ENCODE data around the gene PTPRT. TPM values are rescaled to one million over a fixed set of nuclear protein-coding genes. Genes with fewer than 3 reads are reported as not detected.

Gene PTPRT
- total RNA-seq, 2 experiments from 2014 or later: not detected

DNA sequence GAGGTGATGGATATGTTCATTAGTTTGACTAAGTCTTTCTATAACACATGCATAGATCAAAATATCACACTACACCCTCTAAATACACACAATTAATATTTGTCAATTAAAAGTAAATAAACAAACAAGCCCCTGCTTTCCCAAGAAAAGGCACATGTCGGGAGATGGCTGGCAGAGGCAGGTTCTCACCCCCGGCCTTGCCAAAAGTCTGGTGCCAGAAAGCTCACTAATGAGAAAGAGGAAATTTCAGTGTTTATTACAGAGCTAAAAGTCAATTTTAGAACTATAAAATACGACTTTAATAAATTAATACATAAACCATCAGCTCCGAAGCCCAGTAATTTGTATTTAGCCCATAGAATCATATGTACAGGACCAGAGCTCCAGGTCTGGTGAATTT lies 404.7 kb downstream of the PTPRT start:
- peaks cover 4% of the 10 kb centered on the region for H3K9me3 Mint-ChIP-seq
- H3K36me3 Mint-ChIP-seq: no peaks in the 10 kb centered on the region
- H3K4me3 Mint-ChIP-seq: no peak overlapping the region
- no peaks in the 10 kb centered on the region for H3K27me3 Mint-ChIP-seq
- no peak overlapping the region for H3K27ac Mint-ChIP-seq
- no peaks in the 10 kb centered on the region for H3K4me1 Mint-ChIP-seq
- no peak for DNase-seq

DNA sequence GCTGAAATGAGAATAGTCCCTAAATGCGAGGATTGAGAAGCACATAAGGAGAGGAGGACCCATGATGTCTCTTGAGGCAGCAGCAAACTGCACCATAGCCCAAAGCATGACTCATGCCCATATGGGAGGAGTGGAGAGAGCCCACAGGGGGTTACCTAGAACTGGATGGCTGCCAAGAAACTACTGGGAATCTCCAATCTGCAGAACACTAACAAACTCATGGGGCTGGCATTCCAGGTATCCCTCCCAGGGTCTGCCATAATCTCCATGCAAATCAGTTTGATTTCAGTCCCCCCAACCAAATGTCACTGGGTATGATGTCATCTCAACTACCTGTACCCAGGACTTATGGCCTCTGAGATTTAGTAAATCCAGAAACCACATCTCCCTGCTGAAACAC lies 410.5 kb downstream of the PTPRT start:
- Mint-ChIP-seq H3K4me1 (no peaks in the 10 kb centered on the region), H3K27ac (no peak overlapping the region), H3K36me3 (no peaks in the 10 kb centered on the region), H3K9me3 (peaks cover 4% of the 10 kb centered on the region), H3K27me3 (no peaks in the 10 kb centered on the region), H3K4me3 (no peak overlapping the region)
- no peak for DNase-seq

DNA sequence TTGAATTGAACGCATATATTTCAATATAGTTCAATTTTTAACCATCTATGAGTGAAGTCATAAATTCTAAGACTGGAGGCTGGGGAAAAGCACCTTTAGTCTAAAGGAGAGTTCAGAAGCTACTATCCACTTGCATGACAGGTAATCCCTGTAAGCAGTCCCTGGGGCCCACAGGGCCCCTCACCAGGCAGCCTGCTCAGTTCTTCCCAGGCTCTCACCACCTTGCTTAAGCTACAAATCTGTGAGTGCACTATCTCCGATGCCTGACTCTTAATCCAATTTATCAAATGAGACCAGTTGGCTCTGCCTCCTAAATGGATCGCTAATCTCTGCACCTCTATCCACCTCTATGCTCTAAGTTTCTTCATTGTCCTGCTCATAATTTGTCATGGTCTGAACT lies 413.8 kb downstream of the PTPRT start:
- Mint-ChIP-seq H3K4me1 (no peaks in the 10 kb centered on the region), H3K4me3 (no peak overlapping the region), H3K27ac (no peak overlapping the region), H3K9me3 (no peaks in the 10 kb centered on the region), H3K36me3 (no peaks in the 10 kb centered on the region), H3K27me3 (no peaks in the 10 kb centered on the region)
- no peak for DNase-seq

DNA sequence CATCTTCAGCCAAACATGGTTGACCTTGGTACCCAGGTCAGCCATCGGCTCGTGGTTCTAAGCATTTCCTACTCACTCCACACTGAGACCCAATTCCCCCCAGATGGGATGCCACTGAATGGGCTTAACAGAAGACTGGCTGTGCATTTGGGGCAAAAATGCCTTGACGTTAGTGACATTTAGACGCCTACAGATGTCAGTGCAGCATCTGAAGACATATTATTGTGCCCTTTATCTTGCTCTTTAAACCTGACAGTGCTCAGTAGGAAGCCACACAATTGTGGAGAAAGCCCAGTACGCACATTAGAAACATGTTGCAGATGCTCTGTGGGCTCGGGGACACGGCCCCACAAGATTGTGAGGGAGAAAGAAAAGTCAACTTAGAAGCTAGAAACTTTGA lies 414.7 kb downstream of the PTPRT start:
- H3K27ac Mint-ChIP-seq: no peak overlapping the region
- H3K4me3 Mint-ChIP-seq: no peak overlapping the region
- no peaks in the 10 kb centered on the region for H3K4me1 Mint-ChIP-seq
- H3K27me3 Mint-ChIP-seq: no peaks in the 10 kb centered on the region
- no peaks in the 10 kb centered on the region for H3K9me3 Mint-ChIP-seq
- no peaks in the 10 kb centered on the region for H3K36me3 Mint-ChIP-seq
- no peak for DNase-seq

DNA sequence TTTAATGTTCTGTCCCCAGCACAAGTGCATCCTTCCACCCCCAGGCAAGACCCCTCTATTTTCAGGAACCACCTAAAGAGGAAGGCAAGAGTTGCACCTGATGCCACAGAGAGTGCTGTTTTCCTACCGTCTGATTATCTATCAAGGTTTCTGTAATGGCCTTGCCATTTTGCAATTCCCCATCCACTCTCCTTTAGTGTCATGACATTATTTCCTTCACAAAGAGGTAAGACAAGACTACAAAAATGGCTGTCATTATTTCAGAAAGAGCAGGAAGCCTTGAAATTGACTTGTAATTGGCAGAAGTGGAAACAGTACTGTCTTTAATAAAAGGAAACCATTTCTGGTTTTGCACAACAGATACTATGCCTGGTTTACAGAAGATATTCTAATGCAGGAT lies 426.7 kb downstream of the PTPRT start:
- no peak overlapping the region for H3K27ac Mint-ChIP-seq
- H3K36me3 Mint-ChIP-seq: no peaks in the 10 kb centered on the region
- no peak for DNase-seq
- no peak overlapping the region for H3K4me3 Mint-ChIP-seq
- H3K9me3 Mint-ChIP-seq: no peaks in the 10 kb centered on the region
- no peaks in the 10 kb centered on the region for H3K27me3 Mint-ChIP-seq
- no peaks in the 10 kb centered on the region for H3K4me1 Mint-ChIP-seq

DNA sequence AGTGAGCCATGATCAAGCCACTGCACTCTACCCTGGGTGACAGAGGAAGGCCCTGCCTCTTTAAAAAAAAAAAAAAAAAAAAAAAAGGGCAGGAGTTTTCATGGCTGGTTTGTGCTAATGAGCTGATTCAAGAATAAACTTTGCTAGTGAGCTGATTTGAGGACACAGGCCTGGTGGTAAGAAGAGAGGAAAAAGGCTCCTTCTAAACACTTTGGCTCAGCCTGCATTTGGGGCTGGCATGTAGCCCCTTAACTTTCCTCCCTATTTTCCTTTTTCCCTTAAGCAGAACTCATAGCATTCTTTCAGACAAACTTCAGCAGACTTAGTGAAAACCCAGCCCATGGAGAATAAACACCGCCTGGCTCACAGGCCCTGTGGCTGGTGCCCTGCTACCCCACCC lies 432.7 kb downstream of the PTPRT start:
- Mint-ChIP-seq H3K27me3 (no peaks in the 10 kb centered on the region), H3K36me3 (no peaks in the 10 kb centered on the region), H3K27ac (no peak overlapping the region), H3K4me3 (no peak overlapping the region), H3K9me3 (no peaks in the 10 kb centered on the region), H3K4me1 (no peaks in the 10 kb centered on the region)
- DNase-seq: no peak

DNA sequence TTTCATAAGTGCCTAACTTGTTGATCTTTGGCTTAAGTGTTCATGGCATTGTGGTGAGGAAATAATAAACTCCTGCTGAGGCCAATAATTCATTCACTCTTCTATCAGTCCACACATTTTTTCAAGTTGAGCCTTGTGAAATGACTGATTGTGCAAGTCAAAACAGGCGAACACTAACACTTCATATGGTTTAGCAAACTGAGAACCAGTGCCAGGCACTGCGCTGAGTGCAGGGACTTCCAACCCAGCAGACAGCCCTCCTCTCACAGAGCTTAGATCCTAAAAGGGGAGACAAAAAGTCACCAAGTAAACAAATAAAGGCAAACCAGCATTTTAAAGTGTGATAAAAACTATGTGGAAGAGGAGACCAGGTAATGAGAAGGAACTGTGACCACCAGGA lies 435.0 kb downstream of the PTPRT start:
- Mint-ChIP-seq H3K27me3 (no peaks in the 10 kb centered on the region), H3K36me3 (no peaks in the 10 kb centered on the region), H3K9me3 (no peaks in the 10 kb centered on the region), H3K27ac (no peak overlapping the region), H3K4me1 (no peaks in the 10 kb centered on the region), H3K4me3 (no peak overlapping the region)
- DNase-seq: no peak

DNA sequence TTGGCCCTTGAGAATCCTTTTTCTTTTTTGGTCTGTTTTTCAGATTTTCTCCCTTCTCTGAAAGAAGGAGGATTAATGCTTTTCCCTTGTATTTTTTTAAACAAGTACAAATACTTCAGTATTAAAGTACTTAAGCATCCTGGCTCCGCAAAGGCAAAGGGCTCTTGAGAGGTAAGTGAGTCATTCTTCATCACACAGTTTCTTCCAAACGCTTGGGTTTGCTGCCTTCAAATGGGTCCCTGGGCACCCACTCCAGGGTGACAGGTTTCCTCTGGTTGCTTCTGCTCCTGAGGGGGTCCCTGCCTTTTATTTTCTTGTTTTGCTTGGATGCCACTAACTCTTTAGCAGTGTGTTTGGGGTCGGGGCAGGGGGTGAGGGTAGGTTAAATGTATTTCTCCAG lies 437.1 kb downstream of the PTPRT start:
- Mint-ChIP-seq H3K36me3 (no peaks in the 10 kb centered on the region), H3K4me3 (no peak overlapping the region), H3K4me1 (no peaks in the 10 kb centered on the region), H3K9me3 (no peaks in the 10 kb centered on the region), H3K27me3 (no peaks in the 10 kb centered on the region), H3K27ac (no peak overlapping the region)
- no peak for DNase-seq

DNA sequence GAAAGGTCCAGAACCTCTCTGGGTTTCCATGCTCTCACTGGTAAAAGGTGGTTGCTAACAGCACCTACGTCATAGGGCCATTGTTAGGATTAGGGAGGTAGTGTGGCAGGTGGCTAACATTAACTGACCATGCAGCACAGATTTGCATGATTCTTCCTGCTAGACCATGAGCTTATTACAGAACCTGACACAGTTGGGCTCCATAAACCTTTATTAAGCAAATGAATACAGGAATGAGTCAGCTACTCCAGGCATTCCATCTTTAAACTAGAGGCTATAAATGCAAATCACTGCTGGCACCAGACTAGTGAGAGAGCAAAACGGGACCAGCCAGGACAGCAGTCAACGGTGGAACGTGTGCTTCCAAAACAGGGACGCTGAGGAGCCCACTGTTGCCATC lies 440.1 kb downstream of the PTPRT start:
- H3K4me3 Mint-ChIP-seq: no peak overlapping the region
- H3K27ac Mint-ChIP-seq: no peak overlapping the region
- no peaks in the 10 kb centered on the region for H3K27me3 Mint-ChIP-seq
- no peaks in the 10 kb centered on the region for H3K4me1 Mint-ChIP-seq
- H3K9me3 Mint-ChIP-seq: no peaks in the 10 kb centered on the region
- DNase-seq: no peak
- no peaks in the 10 kb centered on the region for H3K36me3 Mint-ChIP-seq

DNA sequence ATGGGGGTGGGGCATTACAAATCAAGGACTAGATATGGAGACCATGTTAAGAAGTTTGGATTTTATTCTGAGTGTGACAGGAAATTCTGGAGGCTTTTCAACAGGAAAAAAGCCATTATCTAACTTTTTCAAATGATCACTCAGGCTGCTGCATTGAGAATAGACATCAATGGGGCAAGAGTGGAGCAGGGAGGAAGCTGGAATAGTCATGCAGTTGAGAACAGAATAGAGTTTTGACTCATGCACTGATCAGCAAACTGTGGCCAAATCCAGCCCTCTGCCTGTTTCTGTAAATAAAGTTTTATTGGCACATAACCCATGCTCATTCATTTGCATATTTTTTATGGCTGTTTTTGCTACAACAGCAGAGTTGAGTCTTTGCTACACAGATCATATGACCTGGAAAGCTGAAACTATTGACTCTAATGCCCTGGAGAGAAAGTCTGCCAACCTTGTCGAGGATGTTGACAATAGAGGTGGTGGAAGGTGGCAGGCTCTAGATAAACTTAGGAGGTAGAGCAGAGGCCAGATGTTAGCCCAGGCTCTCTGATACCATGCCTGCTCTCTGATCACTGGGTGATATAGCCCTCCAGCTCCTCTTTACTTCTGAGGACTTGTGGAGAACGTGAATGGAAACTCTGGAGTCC lies 441.8 kb downstream of the PTPRT start:
- Mint-ChIP-seq H3K36me3 (no peaks in the 10 kb centered on the region), H3K27me3 (no peaks in the 10 kb centered on the region), H3K4me3 (no peak overlapping the region), H3K27ac (no peak overlapping the region), H3K9me3 (peaks cover 2% of the 10 kb centered on the region), H3K4me1 (no peaks in the 10 kb centered on the region)
- no peak for DNase-seq

DNA sequence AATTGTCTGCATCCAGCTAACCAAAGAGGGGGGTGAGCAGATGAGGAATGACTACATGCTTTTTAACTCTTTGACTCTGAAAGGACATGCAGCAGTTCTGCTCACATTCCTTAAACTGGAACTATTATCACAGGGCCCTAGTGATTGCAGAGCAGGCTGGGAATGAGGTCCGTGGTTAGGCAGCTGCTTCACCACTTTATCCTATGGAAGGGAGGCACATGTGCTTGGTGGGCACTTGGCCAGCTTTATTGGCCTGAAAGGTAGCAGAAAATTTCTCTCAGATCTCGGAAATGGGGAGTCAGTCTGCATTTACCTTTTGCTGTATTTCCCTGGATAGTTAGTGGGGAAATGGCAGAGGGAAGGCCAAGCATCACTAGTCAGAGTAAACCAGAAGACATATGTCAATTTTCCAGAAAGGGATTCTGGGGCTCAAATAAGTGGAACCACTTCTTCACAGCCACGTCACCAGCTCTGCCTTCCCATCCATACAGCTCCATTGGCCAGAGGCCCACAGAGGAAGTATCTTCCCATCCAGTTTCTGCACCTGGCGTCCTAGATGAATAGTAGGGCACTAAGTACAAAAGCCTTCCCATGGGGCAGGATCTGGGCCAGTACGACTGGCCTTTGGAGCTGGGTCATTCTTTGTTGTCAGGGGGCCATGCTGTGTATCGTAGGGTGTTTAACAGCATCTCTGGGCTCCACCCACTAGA lies 444.8 kb downstream of the PTPRT start:
- Mint-ChIP-seq H3K27me3 (no peaks in the 10 kb centered on the region), H3K36me3 (no peaks in the 10 kb centered on the region), H3K9me3 (peaks cover 3% of the 10 kb centered on the region), H3K4me1 (no peaks in the 10 kb centered on the region), H3K4me3 (no peak overlapping the region), H3K27ac (no peak overlapping the region)
- no peak for DNase-seq

DNA sequence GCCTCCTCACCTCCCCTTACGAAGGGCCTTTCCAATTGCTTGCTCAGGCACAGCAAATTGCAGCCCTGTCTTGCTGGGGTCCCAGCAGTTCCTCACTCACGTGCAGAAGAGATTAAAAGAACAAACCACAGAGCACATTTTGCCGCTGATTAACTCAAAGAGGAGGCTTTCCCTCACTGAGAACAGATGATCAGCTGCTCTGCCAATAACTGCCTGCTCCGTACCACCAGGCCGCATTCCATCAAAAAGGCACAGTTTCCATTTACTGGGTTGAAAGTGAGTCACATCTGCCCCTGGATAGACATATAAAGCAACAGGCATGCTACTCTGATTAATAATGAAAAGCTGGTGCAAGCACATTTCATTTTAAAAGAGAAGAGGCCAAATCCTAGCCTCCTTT lies 446.8 kb downstream of the PTPRT start:
- no peak for DNase-seq
- H3K9me3 Mint-ChIP-seq: peaks cover 3% of the 10 kb centered on the region
- no peak overlapping the region for H3K27ac Mint-ChIP-seq
- H3K4me1 Mint-ChIP-seq: no peaks in the 10 kb centered on the region
- H3K4me3 Mint-ChIP-seq: no peak overlapping the region
- H3K27me3 Mint-ChIP-seq: no peaks in the 10 kb centered on the region
- no peaks in the 10 kb centered on the region for H3K36me3 Mint-ChIP-seq

DNA sequence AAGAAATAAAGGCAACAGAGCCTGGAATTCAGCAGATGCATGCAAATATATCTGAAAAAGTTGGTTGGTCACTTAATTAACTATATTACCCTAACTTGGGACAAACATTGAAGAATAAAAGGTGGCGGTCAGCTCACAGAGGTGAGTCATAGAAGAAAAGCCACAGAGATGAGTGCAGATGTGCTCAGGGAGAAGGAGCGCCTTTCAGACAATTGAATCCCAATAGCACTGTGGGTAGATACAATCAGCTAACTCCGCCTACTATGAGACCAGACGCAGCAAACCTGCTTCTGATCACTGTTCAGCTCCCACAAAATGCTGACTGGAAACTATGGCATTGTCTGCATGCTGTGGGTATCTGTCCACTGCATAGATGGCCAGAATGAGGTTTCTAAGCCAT lies 447.8 kb downstream of the PTPRT start:
- H3K27me3 Mint-ChIP-seq: no peaks in the 10 kb centered on the region
- H3K9me3 Mint-ChIP-seq: peaks cover 3% of the 10 kb centered on the region
- DNase-seq: no peak
- H3K4me1 Mint-ChIP-seq: no peaks in the 10 kb centered on the region
- H3K36me3 Mint-ChIP-seq: no peaks in the 10 kb centered on the region
- H3K27ac Mint-ChIP-seq: no peak overlapping the region
- no peak overlapping the region for H3K4me3 Mint-ChIP-seq

DNA sequence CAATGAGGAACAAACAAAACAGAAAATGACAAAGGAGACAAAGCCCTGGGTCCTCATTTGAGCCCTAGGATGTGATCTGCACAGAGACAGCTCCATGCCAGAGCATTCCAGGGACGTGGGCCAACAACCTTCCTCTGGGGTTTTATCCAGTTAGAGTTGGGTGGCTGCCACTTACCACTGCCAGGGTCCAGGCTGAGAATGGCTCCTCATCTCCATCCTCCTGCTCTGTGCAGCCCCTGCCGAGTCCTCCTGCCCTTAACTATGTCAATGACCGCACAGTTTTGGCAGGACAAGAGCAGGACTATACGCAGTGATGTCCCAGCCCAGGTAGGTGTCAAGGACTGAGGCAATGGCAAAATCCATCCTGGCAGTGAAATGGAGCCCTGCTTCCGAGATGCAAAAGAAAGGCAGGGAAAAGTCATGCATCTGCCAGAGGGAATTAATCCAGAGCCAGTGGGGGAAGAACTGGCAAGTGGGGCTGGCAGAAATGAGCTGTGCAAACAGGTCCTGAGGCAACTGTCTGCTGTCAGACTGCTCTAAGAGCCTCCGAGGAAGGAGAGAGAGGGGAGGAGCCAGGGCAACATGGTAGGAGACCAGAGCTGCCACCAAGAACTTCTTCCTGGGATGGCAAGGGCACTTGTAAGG lies 449.4 kb downstream of the PTPRT start:
- no peaks in the 10 kb centered on the region for H3K4me1 Mint-ChIP-seq
- DNase-seq: no peak
- H3K36me3 Mint-ChIP-seq: no peaks in the 10 kb centered on the region
- H3K9me3 Mint-ChIP-seq: peaks cover 3% of the 10 kb centered on the region
- no peak overlapping the region for H3K27ac Mint-ChIP-seq
- H3K27me3 Mint-ChIP-seq: no peaks in the 10 kb centered on the region
- H3K4me3 Mint-ChIP-seq: no peak overlapping the region

DNA sequence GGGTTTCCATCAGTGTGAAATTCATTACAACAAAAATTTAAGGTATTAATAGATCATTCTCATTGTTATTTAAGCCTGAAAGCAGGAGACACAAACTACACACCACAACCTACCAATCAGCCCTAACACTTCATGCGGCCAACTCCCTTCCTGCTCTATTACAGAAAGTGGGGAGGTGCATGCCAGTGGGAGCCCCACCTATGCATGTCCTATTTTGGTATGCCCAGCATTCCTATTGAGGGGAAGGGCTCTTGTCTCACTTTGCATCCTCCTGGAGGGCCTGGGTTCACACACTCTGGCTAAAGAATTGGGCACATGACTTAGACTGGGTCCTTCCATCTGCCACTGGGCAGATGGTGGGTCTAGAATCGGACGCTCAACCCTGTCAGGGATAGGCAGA lies 450.0 kb downstream of the PTPRT start:
- Mint-ChIP-seq H3K4me1 (no peaks in the 10 kb centered on the region), H3K27ac (no peak overlapping the region), H3K36me3 (no peaks in the 10 kb centered on the region), H3K9me3 (peaks cover 3% of the 10 kb centered on the region), H3K4me3 (no peak overlapping the region), H3K27me3 (peaks cover 4% of the 10 kb centered on the region)
- DNase-seq: no peak

DNA sequence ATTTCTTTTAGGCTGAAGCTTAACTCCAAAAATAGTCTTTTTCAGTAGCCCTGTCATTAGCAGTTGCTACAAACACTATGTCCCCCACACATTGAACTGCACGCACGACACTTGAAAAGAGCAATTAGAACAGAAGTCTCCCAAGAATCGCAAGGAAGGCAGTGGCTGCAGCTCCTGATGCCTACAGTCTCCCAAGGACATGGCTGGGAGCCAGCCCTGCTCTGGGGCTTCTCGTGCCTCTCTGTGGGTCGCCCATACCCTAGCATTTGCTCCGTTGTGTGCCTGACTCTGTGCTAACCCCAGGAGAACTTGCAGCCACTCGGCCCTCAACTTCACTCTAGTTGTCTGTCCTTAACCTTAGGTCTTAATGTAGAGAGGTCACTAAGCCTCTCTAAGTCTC lies 454.2 kb downstream of the PTPRT start:
- Mint-ChIP-seq H3K27me3 (peaks cover 5% of the 10 kb centered on the region), H3K27ac (no peak overlapping the region), H3K4me3 (no peak overlapping the region), H3K4me1 (no peaks in the 10 kb centered on the region), H3K36me3 (no peaks in the 10 kb centered on the region), H3K9me3 (peaks cover 2% of the 10 kb centered on the region)
- DNase-seq: no peak
